ENCODE measurements around the gene UPF2. TPM values are rescaled to one million over a fixed set of nuclear protein-coding genes. Genes with fewer than 3 reads are reported as not detected.

Gene UPF2
- total RNA-seq, 4 donors from 2014 or later, result 21.9 to 30.8 (median 24.5) TPM

GRCh38 chr10:11894381-11895107 is 148.1 kb downstream of the UPF2 start:
- no peak for TF ChIP-seq CTCF (IDR thresholded peaks at IDR 0.05; ENCODE audit: low read depth)

- TF ChIP-seq CTCF (IDR thresholded peaks at IDR 0.05; ENCODE audit: low read depth), result no peak
Measured at GRCh38 chr10:11893749-11894278, 148.8 kb downstream of the UPF2 start.

GRCh38 chr10:11891776-11892486 is 150.7 kb downstream of the UPF2 start:
- TF ChIP-seq CTCF (IDR thresholded peaks at IDR 0.05; ENCODE audit: low read depth), result no peak

GRCh38 chr10:11887381-11888227 is 155.0 kb downstream of the UPF2 start:
- no peak for TF ChIP-seq CTCF (IDR thresholded peaks at IDR 0.05; ENCODE audit: low read depth)

GRCh38 chr10:11886851-11887250 is 155.8 kb downstream of the UPF2 start:
- no peak for TF ChIP-seq CTCF (IDR thresholded peaks at IDR 0.05; ENCODE audit: low read depth)

GRCh38 chr10:11886138-11886474 is 156.5 kb downstream of the UPF2 start:
- no peak for TF ChIP-seq CTCF (IDR thresholded peaks at IDR 0.05; ENCODE audit: low read depth)

Measured in subcutaneous adipose tissue (tissue), 4 donors.